Endothelial cell of umbilical vein (primary cell): ENCODE results near the gene CYP27C1. TPM values are rescaled to one million over a fixed set of nuclear protein-coding genes. Genes with fewer than 3 reads are reported as not detected.

Experiments
- BruUV-seq: library from RNA; stranded (reverse); fragments of 400-500 nt; replicated peaks from 2 replicates; lab custom pipeline; 2021; lab: Mats Ljungman, UMichigan
- CTCF ChIA-PET: fragments of 300-600, 350-600 bp; sonication (Branson Sonifier 250); formaldehyde crosslinking; loops from one replicate; lab custom pipeline; 2021; ENCODE audit warnings: antibody characterized with exemption, inconsistent platforms; lab: Charles Lee
- POLR2A ChIA-PET: fragments of 300-600, 350-600 bp; sonication (Branson Sonifier 250); formaldehyde crosslinking; loops from one replicate; lab custom pipeline; 2021; ENCODE audit warnings: antibody characterized with exemption, inconsistent platforms; lab: Charles Lee
- DNase-seq: peaks from one replicate; pipeline ENCODE4 v3.0.0-alpha.2; 2011; ENCODE audit warnings: low read depth, low spot score
- FAIRE-seq: peaks from 2 replicates; lab custom pipeline; 2011; peaks lifted over from hg19 to GRCh38; lab: Jason Lieb, UNC
- H2AFZ ChIP-seq: 2 replicates; pipeline ENCODE4 v1.6.0; 2012; ENCODE audit warnings: low read depth, low read length, control low read depth, inconsistent platforms
- H3K27ac ChIP-seq: 2 replicates; pipeline ENCODE4 v1.5.1; 2011; ENCODE audit warnings: low read depth, mild to moderate bottlenecking, control low read depth, low read length, moderate library complexity; ENCODE audit not compliant: insufficient read depth
- H3K27me3 ChIP-seq, 2 experiments: 2 replicates each; pipeline versions ENCODE4 v1.6.0 to v1.6.1; 2011; ENCODE audit warnings: low read length in 2 of 2, mixed read lengths in 1 of 2; ENCODE audit not compliant: control insufficient read depth in 2 of 2, insufficient read depth in 2 of 2
- H3K36me3 ChIP-seq, 2 experiments: 2 replicates in 1 of 2; 3 replicates in 1 of 2; pipeline ENCODE4 v1.5.1; 2011; ENCODE audit warnings: low read length in 2 of 2, mild to moderate bottlenecking in 1 of 2, moderate library complexity in 1 of 2; ENCODE audit not compliant: control insufficient read depth in 2 of 2, insufficient read depth in 2 of 2; ENCODE audit errors: extremely low read depth in 1 of 2
- H3K4me1 ChIP-seq: 3 replicates; pipeline ENCODE4 v1.5.1; 2011; ENCODE audit warnings: mild to moderate bottlenecking, low read length; ENCODE audit not compliant: control insufficient read depth, insufficient read depth; ENCODE audit errors: extremely low read depth
- H3K4me2 ChIP-seq: 2 replicates; pipeline ENCODE4 v1.6.1; 2011; ENCODE audit warnings: low read length, control low read depth, mixed read lengths; ENCODE audit not compliant: insufficient read depth
- H3K4me3 ChIP-seq, 3 experiments: fragments of 200-600 bp in 1 of 3; sonication (generic), shearing (Covaris generic) in 1 of 3; replicated peaks in 1 of 3; 2 replicates each; pipeline ENCODE4 v1.5.1; 2011 to 2016; ENCODE audit warnings: control low read depth in 3 of 3, low read length in 3 of 3, mild to moderate bottlenecking in 2 of 3, inconsistent platforms in 1 of 3, low read depth in 1 of 3, moderate library complexity in 1 of 3; ENCODE audit not compliant: insufficient read depth in 1 of 3
- H3K79me2 ChIP-seq: 2 replicates; pipeline ENCODE4 v1.6.0; 2012; ENCODE audit warnings: low read length, inconsistent platforms; ENCODE audit not compliant: control insufficient read depth, insufficient read depth
- H3K9ac ChIP-seq: replicated peaks from 2 replicates; pipeline ENCODE3; 2011; ENCODE audit warnings: low read length, control low read depth; ENCODE audit not compliant: insufficient read depth; ENCODE audit errors: extremely low read depth
- H3K9me1 ChIP-seq: replicated peaks from 3 replicates; pipeline ENCODE4 v1.6.0; 2011; ENCODE audit warnings: mild to moderate bottlenecking, low read length; ENCODE audit not compliant: control insufficient read depth, insufficient read depth; ENCODE audit errors: extremely low read depth
- H3K9me3 ChIP-seq: replicated peaks from 2 replicates; pipeline ENCODE4 v1.5.1; 2012; ENCODE audit warnings: low read length, inconsistent platforms; ENCODE audit not compliant: control insufficient read depth, insufficient read depth
- H4K20me1 ChIP-seq: replicated peaks from 2 replicates; pipeline ENCODE3; 2011; ENCODE audit warnings: mild to moderate bottlenecking, low read length; ENCODE audit not compliant: control insufficient read depth, insufficient read depth; ENCODE audit errors: extremely low read depth
- CTCF ChIP-seq, 2 donors: IDR thresholded peaks; 1 replicate in 1 of 2; 2 replicates in 1 of 2; pipeline ENCODE4 v1.5.1; 2011; ENCODE audit warnings: low read length in 2 of 2, mild to moderate bottlenecking in 2 of 2, moderate library complexity in 2 of 2, control low read depth in 1 of 2, inconsistent platforms in 1 of 2, low read depth in 1 of 2; ENCODE audit not compliant: insufficient read depth in 1 of 2; ENCODE audit errors: extremely low read depth in 1 of 2
- EZH2 ChIP-seq: IDR thresholded peaks from 2 replicates; pipeline ENCODE4 v1.6.1; 2012; ENCODE audit warnings: borderline replicate concordance, low read depth, mild to moderate bottlenecking, moderate library complexity, low read length, inconsistent platforms; ENCODE audit not compliant: severe bottlenecking
- GATA2 ChIP-seq: IDR thresholded peaks from 2 replicates; pipeline ENCODE4 v1.7.0; 2011; ENCODE audit warnings: low read depth, mild to moderate bottlenecking, moderate library complexity, mixed read lengths, low read length; ENCODE audit not compliant: insufficient read length, insufficient read depth
- JUN ChIP-seq: IDR thresholded peaks from 2 replicates; pipeline ENCODE4 v1.6.1; 2011; ENCODE audit warnings: borderline replicate concordance, low read depth; ENCODE audit not compliant: insufficient read length, insufficient read depth
- MAX ChIP-seq: IDR thresholded peaks from 2 replicates; pipeline ENCODE4 v1.6.1; 2011; ENCODE audit not compliant: insufficient read depth, insufficient read length
- MYC ChIP-seq: IDR thresholded peaks from one replicate; pipeline ENCODE4 v1.6.1; 2011; ENCODE audit warnings: mild to moderate bottlenecking, low read depth, low read length
- POLR2A ChIP-seq: IDR thresholded peaks from 2 replicates; pipeline ENCODE4 v1.6.1; 2012; ENCODE audit warnings: low read depth, mild to moderate bottlenecking, control low read depth, low read length
- POLR2AphosphoS5 ChIP-seq: IDR thresholded peaks from 2 replicates; pipeline ENCODE4 v1.6.1; 2012; ENCODE audit warnings: low read depth, mild to moderate bottlenecking, control low read depth, low read length, moderate library complexity; ENCODE audit not compliant: insufficient read depth
- dilution Hi-C: fragments of 300-500 bp; cut with MboI; formaldehyde crosslinking; loops from one replicate; pipeline ENCODE4 v1.15.0; 2019; ENCODE audit warnings: low sequenced_read_pairs; ENCODE audit not compliant: extremely low pct_ligation_motif_present
- intact Hi-C: fragments of 100-400 bp; cut with micrococcal nuclease; formaldehyde crosslinking; loops from one replicate; pipeline ENCODE4 v1.10.0; 2022
- polyA plus RNA-seq, 4 experiments: library from polyadenylated mRNA; depleted of rRNA in 3 of 4; stranded (reverse) in 3 of 4; unstranded in 1 of 4; fragments of >200 nt; gene quantifications; 2 replicates each; pipeline versions ENCODE4 v1.2.1 to v1.2.3, GENCODE V29; 2011 to 2012; ENCODE audit warnings: missing spikeins in 1 of 4
- total RNA-seq: library from RNA; stranded (reverse); gene quantifications from 2 replicates; pipeline ENCODE4 v1.2.3, GENCODE V29; 2021

CYP27C1 gene
- total and polyA plus RNA-seq, 2 donors (not counting 3 experiments of a cell fraction or from before 2014, with no cell fraction given): not detected

GRCh38 chr2:127188797-127189196 is 31.3 kb downstream of the CYP27C1 start:
- H3K4me2 ChIP-seq: no peak overlapping the region
- H4K20me1 ChIP-seq: no peaks in the 10 kb centered on the region
- no peaks in the 10 kb centered on the region for H3K36me3 ChIP-seq
- H3K9ac ChIP-seq: no peak overlapping the region
- CTCF ChIA-PET: no interaction called here
- dilution Hi-C loops: no loop called here
- intact Hi-C loops: no loop called here
- TF ChIP-seq MAX (no peak), CTCF (IDR thresholded peaks at IDR 0.05; ENCODE audit: extremely low read depth in 1 of 2, insufficient read depth in 1 of 2, low read depth in 1 of 2, low read length in 2 of 2) (no peak), MYC (no peak), EZH2 (no peak), POLR2AphosphoS5 (no peak), JUN (no peak), POLR2A (no peak), GATA2 (no peak)
- H3K4me1 ChIP-seq: peaks cover 10% of the 10 kb centered on the region
- H3K27ac ChIP-seq: no peak overlapping the region
- H3K27me3 ChIP-seq: peaks cover 5 to 13% of the 10 kb centered on the region in 2 experiments
- H3K9me3 ChIP-seq: no peaks in the 10 kb centered on the region
- BruUV-seq: no TSS peak
- no peak overlapping the region for H3K4me3 ChIP-seq
- no peaks in the 10 kb centered on the region for H3K9me1 ChIP-seq
- no peak overlapping the region for H2AFZ ChIP-seq
- no peak for DNase-seq
- H3K79me2 ChIP-seq: no peaks in the 10 kb centered on the region
- no peak for FAIRE-seq
- POLR2A ChIA-PET: no interaction called here
